ENCODE data around the gene CSNK1G1.

The CSNK1G1 gene

DNA sequence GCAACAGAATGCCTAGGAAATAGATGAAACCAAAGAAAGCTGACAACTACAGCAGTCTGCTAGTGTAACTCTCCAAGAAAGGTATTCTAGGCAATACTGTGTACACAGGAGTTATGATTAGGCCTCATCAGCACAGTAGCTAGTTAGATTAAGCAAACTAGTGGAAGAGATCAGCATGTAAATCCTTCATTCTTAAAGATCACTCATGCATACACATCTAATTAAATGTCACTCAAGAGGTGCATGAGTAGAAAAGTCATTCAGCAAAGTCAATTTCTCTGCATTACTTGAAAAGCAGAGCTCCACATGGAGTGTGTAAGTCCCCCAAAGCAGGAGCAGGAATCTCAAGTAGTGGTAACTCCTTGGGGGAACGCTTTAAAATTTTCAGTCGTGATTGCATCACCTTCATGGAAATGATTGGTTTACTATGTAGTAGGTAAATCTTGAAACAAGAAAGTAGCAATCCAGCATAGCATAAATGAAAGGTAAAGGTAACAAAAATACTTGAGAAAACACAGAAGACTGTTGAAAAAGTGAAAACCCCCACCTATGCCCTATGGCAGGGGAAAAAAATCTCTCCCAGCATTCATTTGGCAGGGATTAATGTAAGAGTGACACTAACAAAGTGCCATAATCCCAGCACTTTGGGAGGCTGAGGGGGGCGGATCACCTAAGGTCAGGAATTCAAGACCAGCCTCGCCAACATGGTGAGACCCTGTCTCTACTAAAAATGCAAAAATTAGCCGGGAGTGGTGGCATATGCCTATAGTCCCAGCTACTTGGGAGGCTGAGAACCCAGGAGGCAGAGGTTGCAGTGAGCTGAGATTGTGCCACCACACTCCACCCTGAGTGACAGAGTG is 163.8 kb downstream of the CSNK1G1 start:
- Histone ChIP-seq H3K79me2 (no peaks in the 10 kb centered on the region), H3K36me3 (ENCODE audit: control insufficient read depth, insufficient read depth, low read length) (no peaks in the 10 kb centered on the region), H3K4me2 (ENCODE audit: low read length) (no peak overlapping the region), H3K9ac (no peak overlapping the region), H3K27ac (no peak overlapping the region), H2AFZ (no peak overlapping the region), H3K4me1 (peaks cover 4% of the 10 kb centered on the region), H3K4me3 (ENCODE audit: low read depth, low read length) (no peak overlapping the region), H3K27me3 (ENCODE audit: control insufficient read depth, insufficient read depth, low read length) (no peaks in the 10 kb centered on the region), H3K9me3 (ENCODE audit: control insufficient read depth, low read length) (no peaks in the 10 kb centered on the region)
- TF ChIP-seq, protein P1, sequence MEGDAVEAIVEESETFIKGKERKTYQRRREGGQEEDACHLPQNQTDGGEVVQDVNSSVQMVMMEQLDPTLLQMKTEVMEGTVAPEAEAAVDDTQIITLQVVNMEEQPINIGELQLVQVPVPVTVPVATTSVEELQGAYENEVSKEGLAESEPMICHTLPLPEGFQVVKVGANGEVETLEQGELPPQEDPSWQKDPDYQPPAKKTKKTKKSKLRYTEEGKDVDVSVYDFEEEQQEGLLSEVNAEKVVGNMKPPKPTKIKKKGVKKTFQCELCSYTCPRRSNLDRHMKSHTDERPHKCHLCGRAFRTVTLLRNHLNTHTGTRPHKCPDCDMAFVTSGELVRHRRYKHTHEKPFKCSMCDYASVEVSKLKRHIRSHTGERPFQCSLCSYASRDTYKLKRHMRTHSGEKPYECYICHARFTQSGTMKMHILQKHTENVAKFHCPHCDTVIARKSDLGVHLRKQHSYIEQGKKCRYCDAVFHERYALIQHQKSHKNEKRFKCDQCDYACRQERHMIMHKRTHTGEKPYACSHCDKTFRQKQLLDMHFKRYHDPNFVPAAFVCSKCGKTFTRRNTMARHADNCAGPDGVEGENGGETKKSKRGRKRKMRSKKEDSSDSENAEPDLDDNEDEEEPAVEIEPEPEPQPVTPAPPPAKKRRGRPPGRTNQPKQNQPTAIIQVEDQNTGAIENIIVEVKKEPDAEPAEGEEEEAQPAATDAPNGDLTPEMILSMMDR (IDR thresholded peaks at IDR 0.05), result no peak

DNA sequence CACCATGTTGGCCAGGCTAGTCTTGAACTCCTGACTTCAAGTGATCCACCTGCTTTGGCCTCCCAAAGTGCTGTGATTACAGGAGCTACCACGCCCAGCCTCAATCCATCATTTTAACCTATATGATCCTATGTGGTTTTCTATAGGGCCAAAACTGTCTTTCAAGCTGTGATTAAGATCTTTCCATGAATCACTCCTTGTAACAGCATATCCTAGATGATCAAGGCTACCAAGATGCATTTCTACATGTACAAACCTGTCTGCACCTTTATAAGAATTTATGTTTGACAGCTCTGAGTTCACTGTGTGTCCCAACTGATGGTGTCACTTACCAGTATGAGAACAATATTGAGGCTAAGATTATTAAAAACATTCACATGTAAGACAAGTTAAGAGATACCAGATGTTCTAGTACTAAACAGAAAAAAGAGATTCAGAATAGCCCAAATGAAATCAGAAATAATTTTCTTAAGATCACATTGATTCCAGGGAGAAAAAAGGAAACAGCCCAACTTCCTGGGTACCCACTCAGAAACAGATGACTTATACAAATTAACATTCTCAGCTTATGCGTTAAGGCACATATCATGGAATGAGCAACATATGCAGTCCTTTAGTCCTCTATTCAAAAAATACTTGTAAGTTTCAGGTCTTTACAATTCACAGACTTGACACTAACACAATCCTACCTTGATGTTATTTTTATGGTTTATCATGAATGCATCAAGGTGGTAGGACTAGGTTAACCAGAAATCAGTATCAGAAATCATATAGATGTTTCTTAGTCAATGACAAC is 168.4 kb downstream of the CSNK1G1 start:
- H3K4me1 ChIP-seq, result no peaks in the 10 kb centered on the region
- no peak overlapping the region for H3K27ac ChIP-seq
- H3K9ac ChIP-seq, result no peak overlapping the region
- H2AFZ ChIP-seq, result no peak overlapping the region
- no peaks in the 10 kb centered on the region for H3K36me3 ChIP-seq (ENCODE audit: control insufficient read depth, insufficient read depth, low read length)
- no peak overlapping the region for H3K4me3 ChIP-seq (ENCODE audit: low read depth, low read length)
- no peaks in the 10 kb centered on the region for H3K9me3 ChIP-seq (ENCODE audit: control insufficient read depth, low read length)
- no peaks in the 10 kb centered on the region for H3K27me3 ChIP-seq (ENCODE audit: control insufficient read depth, insufficient read depth, low read length)
- TF ChIP-seq, protein P1 (IDR thresholded peaks at IDR 0.05), result no peak
- H3K4me2 ChIP-seq (ENCODE audit: low read length), result no peak overlapping the region
- H3K79me2 ChIP-seq, result no peaks in the 10 kb centered on the region

DNA sequence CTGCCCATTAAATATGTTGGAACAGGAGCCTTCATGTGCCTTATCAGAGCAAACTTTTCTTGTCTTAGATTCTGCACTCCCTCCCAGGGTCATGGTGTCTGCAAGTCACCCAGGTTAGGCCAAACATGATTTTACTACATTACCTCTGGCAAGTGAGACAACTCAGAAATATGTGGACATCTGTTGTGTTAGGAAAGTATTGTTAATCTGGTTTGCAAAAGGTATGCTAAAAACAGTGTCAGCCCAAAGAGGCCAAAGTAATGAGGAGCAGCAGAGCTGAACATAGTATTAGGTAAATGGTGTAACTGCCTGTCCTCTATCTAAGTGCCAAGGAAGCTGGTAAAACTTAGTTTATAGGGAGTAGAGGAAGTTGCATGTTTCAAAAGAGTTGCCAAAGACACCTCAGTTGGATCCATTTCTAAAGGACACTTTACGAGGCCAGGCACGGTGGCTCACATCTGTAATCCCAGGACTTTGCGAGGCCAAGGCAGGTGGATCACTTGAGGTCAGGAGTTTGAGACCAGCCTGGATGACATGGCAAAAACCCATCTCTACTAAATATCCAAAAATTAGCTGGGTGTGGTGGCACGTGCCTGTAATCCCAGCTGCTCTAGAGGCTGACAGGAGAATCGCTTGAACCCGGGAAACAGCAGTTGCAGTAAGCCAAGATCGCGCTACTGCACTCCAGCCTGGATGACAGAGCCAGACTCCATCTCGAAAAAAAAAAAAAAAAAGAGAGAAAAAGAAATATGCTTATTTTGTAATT is 170.6 kb downstream of the CSNK1G1 start:
- Histone ChIP-seq H2AFZ (no peak overlapping the region), H3K27me3 (ENCODE audit: control insufficient read depth, insufficient read depth, low read length) (no peaks in the 10 kb centered on the region), H3K4me3 (ENCODE audit: low read depth, low read length) (no peak overlapping the region), H3K79me2 (no peaks in the 10 kb centered on the region), H3K4me2 (ENCODE audit: low read length) (no peak overlapping the region), H3K27ac (no peak overlapping the region), H3K9ac (no peak overlapping the region), H3K36me3 (ENCODE audit: control insufficient read depth, insufficient read depth, low read length) (no peaks in the 10 kb centered on the region), H3K9me3 (ENCODE audit: control insufficient read depth, low read length) (no peaks in the 10 kb centered on the region), H3K4me1 (no peaks in the 10 kb centered on the region)
- TF ChIP-seq, protein P1 (IDR thresholded peaks at IDR 0.05), result no peak

DNA sequence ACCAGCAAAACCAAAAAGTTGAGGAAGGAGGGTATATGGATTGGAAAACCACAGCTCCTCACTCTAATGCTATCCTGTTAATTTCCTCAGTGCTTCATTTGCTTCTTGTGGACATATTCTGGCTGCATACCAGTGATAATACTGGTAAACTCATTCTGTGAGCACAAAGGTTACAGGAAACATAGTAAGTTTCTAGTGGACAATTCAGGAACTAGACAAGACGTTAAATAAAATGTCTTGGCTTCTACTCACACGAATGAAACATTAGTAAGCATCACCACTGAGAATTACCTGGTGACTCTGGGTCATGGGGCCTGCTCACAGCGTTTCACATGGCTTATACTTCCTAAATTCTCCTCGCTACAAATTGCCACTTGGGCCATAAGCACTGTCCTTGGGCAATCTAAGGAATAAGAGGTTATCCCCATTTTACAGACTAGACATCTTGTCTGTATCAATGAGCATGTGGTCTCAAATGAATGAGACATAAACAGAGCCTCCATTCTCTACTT is 173.1 kb downstream of the CSNK1G1 start:
- TF ChIP-seq, protein P1 (IDR thresholded peaks at IDR 0.05), result no peak
- Histone ChIP-seq H3K4me3 (ENCODE audit: low read depth, low read length) (no peak overlapping the region), H3K4me1 (no peaks in the 10 kb centered on the region), H3K27ac (no peak overlapping the region), H3K9ac (no peak overlapping the region), H3K9me3 (ENCODE audit: control insufficient read depth, low read length) (no peaks in the 10 kb centered on the region), H3K79me2 (no peaks in the 10 kb centered on the region), H3K27me3 (ENCODE audit: control insufficient read depth, insufficient read depth, low read length) (no peaks in the 10 kb centered on the region), H3K36me3 (ENCODE audit: control insufficient read depth, insufficient read depth, low read length) (no peaks in the 10 kb centered on the region), H3K4me2 (ENCODE audit: low read length) (no peak overlapping the region), H2AFZ (no peak overlapping the region)
